Gastrocnemius medialis (tissue), 4 donors: ENCODE data around the gene TMEM128. TPM values are rescaled to one million over a fixed set of nuclear protein-coding genes. Genes with fewer than 3 reads are reported as not detected.
A peak's percentile ranks its signal among the peaks of the same experiment; 100 is the strongest.

Source experiments
- ATAC-seq, 2 donors: fragments of 150-250 bp; one replicate each; pipeline ENCODE4 v1.9.1; 2016
- DNase-seq, 2 donors: peaks; one replicate each; pipeline ENCODE4 v3.0.0-alpha.2; 2019
- H3K27ac ChIP-seq, 4 donors: fragments of 200-600 bp; sonication (generic); 1 replicate in 1 of 4; 2 replicates in 3 of 4; pipeline ENCODE4 v1.5.1; 2016 to 2018; ENCODE audit warnings: mild to moderate bottlenecking in 2 of 4, moderate library complexity in 1 of 4
- H3K27me3 ChIP-seq, 3 donors: fragments of 200-600 bp; sonication (generic) in 2 of 3; 1 replicate in 1 of 3; 2 replicates in 2 of 3; pipeline versions ENCODE4 v1.5.1 to v1.6.0; 2016 to 2019; ENCODE audit warnings: mild to moderate bottlenecking in 1 of 3, moderate library complexity in 1 of 3
- H3K36me3 ChIP-seq, 2 donors: fragments of 200-600 bp; sonication (generic) in 1 of 2; one replicate each; pipeline ENCODE4 v1.5.1; 2017 to 2018
- H3K4me1 ChIP-seq, 2 donors: fragments of 200-600 bp; sonication (generic) in 1 of 2; one replicate each; pipeline ENCODE4 v1.5.1; 2016 to 2017; ENCODE audit warnings: mild to moderate bottlenecking in 2 of 2
- H3K4me3 ChIP-seq, 4 donors: fragments of 200-600 bp; sonication (generic) in 3 of 4; 1 replicate in 1 of 4; 2 replicates in 3 of 4; pipeline ENCODE4 v1.5.1; 2016 to 2019; ENCODE audit warnings: mild to moderate bottlenecking in 2 of 4
- H3K9me3 ChIP-seq, 3 donors: fragments of 200-600 bp; sonication (generic) in 2 of 3; 1 replicate in 1 of 3; 2 replicates in 2 of 3; pipeline ENCODE4 v1.5.1; 2016 to 2019
- CTCF ChIP-seq, 5 experiments: fragments of 450-650 bp in 3 of 5; fragments of 200-600 bp in 2 of 5; sonication (generic) in 2 of 5; IDR thresholded peaks in 4 of 5; conservative IDR thresholded peaks in 1 of 5; 1 replicate in 4 of 5; 2 replicates in 1 of 5; pipeline ENCODE4 v1.5.1; 2016 to 2019; ENCODE audit warnings: antibody characterized with exemption in 5 of 5, mild to moderate bottlenecking in 3 of 5, moderate library complexity in 3 of 5
- POLR2A ChIP-seq, 2 donors: fragments of 450-650 bp; IDR thresholded peaks; one replicate each; pipeline ENCODE4 v1.6.1; 2017; ENCODE audit warnings: antibody characterized with exemption in 2 of 2, mild to moderate bottlenecking in 2 of 2, moderate library complexity in 2 of 2
- in situ Hi-C, 4 donors: fragments of 200-750 bp; cut with MboI; loops; one replicate each; pipeline versions ENCODE4 v1.15.0 to v1.8.0; 2017; ENCODE audit warnings: low sequenced_read_pairs in 4 of 4
- intact Hi-C: fragments of 100-400 bp; cut with DNase I; formaldehyde crosslinking; loops from one replicate; pipeline ENCODE4 v1.15.1; 2023; ENCODE audit warnings: low total_unique reads
- total RNA-seq, 4 donors: library from RNA; depleted of rRNA; stranded (reverse); fragments of >200 nt; gene quantifications; one replicate each; pipeline versions ENCODE4 v1.1.0 to v1.2.3, GENCODE V29; 2016

Gene TMEM128
- 1 to 10 TPM; 3.7 to 8.6 (median 4.6) TPM for total RNA-seq

GRCh38 chr4:4248029-4248884, at the start of gene TMEM128:
Gene TMEM128, minus strand, starts transcription at chr4:4248223. Its CDS starts 21 bp downstream, at chr4:4248202.
- ATAC-seq (peak; percentile 98 to 99), DNase-seq (peak; percentile 83 to 87)
- intact Hi-C loops (loop anchor here (1.0 to 2.0 kb wide), 2 partner anchors 42 to 295 kb away; partner anchors contain the start of genes LYAR, STX18 and ZBTB49), in situ Hi-C loops (no loop called here)
- peak within 1 kb of the TSS; percentile 84 to 92 (median 88) for H3K27ac ChIP-seq
- H3K9me3 ChIP-seq = no peaks in the 10 kb centered on the region
- TF ChIP-seq CTCF (IDR thresholded peaks at IDR 0.05 in 4 of 5, conservative IDR thresholded peaks at IDR 0.05 in 1 of 5) = peak in 4 of 5 experiments; percentile 22 to 31 (median 28)
- peak; percentile 58 to 63 for TF ChIP-seq POLR2A (IDR thresholded peaks at IDR 0.05)
- H3K4me1 ChIP-seq = peaks cover 21 to 26% of the 10 kb centered on the region in 2 donors
- H3K27me3 ChIP-seq = no peaks in the 10 kb centered on the region
- peak within 1 kb of the TSS; percentile 79 to 88 (median 82) for H3K4me3 ChIP-seq
- H3K36me3 ChIP-seq = peaks cover 3 to 26% of the 10 kb centered on the region in 2 donors

- in situ Hi-C loops (loop anchor here in 1 of 4 donors (25.0 kb wide), 1 partner anchor 241 kb away; the partner anchor contains the start of gene STX18), intact Hi-C loops (no loop called here)
- Histone ChIP-seq H3K9me3 (no peaks in the 10 kb centered on the region), H3K4me3 (no peak overlapping the region), H3K27me3 (no peaks in the 10 kb centered on the region), H3K27ac (no peak overlapping the region), H3K36me3 (peaks cover 0 to 16% of the 10 kb centered on the region in 2 donors), H3K4me1 (peaks cover 29 to 34% of the 10 kb centered on the region in 2 donors)
- TF ChIP-seq POLR2A (IDR thresholded peaks at IDR 0.05) (no peak), CTCF (IDR thresholded peaks at IDR 0.05 in 4 of 5, conservative IDR thresholded peaks at IDR 0.05 in 1 of 5) (no peak)
- ATAC-seq = no peak
- no peak for DNase-seq
Measured at GRCh38 chr4:4296283-4296846, 48.3 kb upstream of the TMEM128 start.

GRCh38 chr4:4293279-4293678, 45.3 kb upstream of the TMEM128 start:
- H3K4me1 ChIP-seq = peaks cover 45 to 53% of the 10 kb centered on the region in 2 donors
- DNase-seq (peak in 1 of 2 donors; percentile 37), ATAC-seq (peak; percentile 41 to 66)
- no peak overlapping the region for H3K4me3 ChIP-seq
- H3K27ac ChIP-seq = peak overlapping the region; percentile 53 to 88 (median 78)
- H3K9me3 ChIP-seq = no peaks in the 10 kb centered on the region
- H3K36me3 ChIP-seq = no peaks in the 10 kb centered on the region
- H3K27me3 ChIP-seq = no peaks in the 10 kb centered on the region
- in situ Hi-C loops = loop anchor here in 1 of 4 donors (25.0 kb wide), 1 partner anchor 244 kb away; the partner anchor contains the start of gene STX18
- intact Hi-C loops = no loop called here
- TF ChIP-seq POLR2A (IDR thresholded peaks at IDR 0.05) (no peak), CTCF (IDR thresholded peaks at IDR 0.05 in 4 of 5, conservative IDR thresholded peaks at IDR 0.05 in 1 of 5) (no peak)

- peak within 1 kb of the TSS; percentile 84 to 88 (median 86) for H3K27ac ChIP-seq
- intact Hi-C loops (loop anchor here (1.0 kb wide), 1 partner anchor 42 kb away; the partner anchor contains the start of gene TMEM128), in situ Hi-C loops (loop anchor here in 1 of 4 donors (25.0 kb wide), 1 partner anchor 247 kb away; the partner anchor contains the start of gene STX18)
- no peaks in the 10 kb centered on the region for H3K36me3 ChIP-seq
- no peaks in the 10 kb centered on the region for H3K27me3 ChIP-seq
- H3K4me3 ChIP-seq = peak within 1 kb of the TSS; percentile 69 to 93 (median 82)
- ATAC-seq (peak; percentile 86 to 96), DNase-seq (peak; percentile 84 to 93)
- TF ChIP-seq POLR2A (IDR thresholded peaks at IDR 0.05) (peak; percentile 80 to 83), CTCF (IDR thresholded peaks at IDR 0.05 in 4 of 5, conservative IDR thresholded peaks at IDR 0.05 in 1 of 5) (no peak)
- H3K4me1 ChIP-seq = peaks cover 42 to 62% of the 10 kb centered on the region in 2 donors
- no peaks in the 10 kb centered on the region for H3K9me3 ChIP-seq
Measured at GRCh38 chr4:4289941-4290850, 42.2 kb upstream of the TMEM128 start, which contains the start of the genes LYAR and ZBTB49. Gene LYAR, minus strand, starts transcription at chr4:4290154. Its CDS starts 6,412 bp downstream, at chr4:4283742. Gene ZBTB49, plus strand, starts transcription at chr4:4290251. Its CDS starts 9,695 bp downstream, at chr4:4299946.
